Measurements from ENCODE around the gene FRK.

FRK gene

GRCh38 chr6:115885636-115886366, 174.9 kb downstream of the FRK start:
- TF ChIP-seq CTCF (IDR thresholded peaks at IDR 0.05; ENCODE audit: low read length, missing control alignments), result no peak
- DNase-seq (ENCODE audit: low read depth), result no peak
- no peak overlapping the region for H3K4me3 ChIP-seq (replicated peaks; ENCODE audit: low read depth, low read length)

- TF ChIP-seq CTCF (IDR thresholded peaks at IDR 0.05; ENCODE audit: low read length, missing control alignments), result no peak
- H3K4me3 ChIP-seq (replicated peaks; ENCODE audit: low read depth, low read length), result no peak overlapping the region
- DNase-seq (ENCODE audit: low read depth), result no peak
These were observed 177.9 kb downstream of the FRK start for GRCh38 chr6:115882771-115883170.

GRCh38 chr6:115882174-115882573, 178.5 kb downstream of the FRK start:
- no peak for DNase-seq (ENCODE audit: low read depth)
- H3K4me3 ChIP-seq (replicated peaks; ENCODE audit: low read depth, low read length), result no peak overlapping the region
- no peak for TF ChIP-seq CTCF (IDR thresholded peaks at IDR 0.05; ENCODE audit: low read length, missing control alignments)

Measured in fibroblast of pulmonary artery (primary cell).